A549 (cell line): ENCODE data around the gene FOXO3.

Source experiments
- EP300 ChIP-seq, 2 experiments: fragments of >200 bp; sonication (Bioruptor Twin); formaldehyde crosslinking; IDR thresholded peaks; 2 replicates in 1 of 2; 3 replicates in 1 of 2; pipeline ENCODE4 v1.6.1; 2016 to 2017
- RAD21 ChIP-seq, 2 experiments: fragments of >200 bp in 1 of 2; sonication (Bioruptor Twin) in 1 of 2; formaldehyde crosslinking in 1 of 2; IDR thresholded peaks in 1 of 2; conservative IDR thresholded peaks in 1 of 2; 2 replicates in 1 of 2; 3 replicates in 1 of 2; pipeline ENCODE4 v1.6.1; 2012 to 2018; ENCODE audit warnings: inconsistent platforms in 1 of 2

GRCh38 chr6:108543175-108543940, 17.4 kb upstream of the FOXO3 start:
- TF ChIP-seq EP300 (IDR thresholded peaks at IDR 0.05) (no peak), RAD21 (conservative IDR thresholded peaks at IDR 0.05 in 1 of 2, IDR thresholded peaks at IDR 0.05 in 1 of 2) (no peak)
